MCF 10A (cell line): ENCODE results near the gene ZNF747. TPM values are rescaled to one million over a fixed set of nuclear protein-coding genes. Genes with fewer than 3 reads are reported as not detected.
"Not testable (repeated sequence)": the region's sequence is repeated elsewhere in the genome, so short reads cannot be mapped to it uniquely, and the experiment has no call there.

Experiments used
- BruUV-seq: library from RNA; stranded (reverse); fragments of 400-500 nt; replicated peaks from 2 replicates; lab custom pipeline; 2021; lab: Mats Ljungman, UMichigan
- CTCF ChIA-PET: fragments of 300-600 bp; sonication (Branson Sonifier 250); formaldehyde crosslinking; extraction: SDS; loops from one replicate; lab custom pipeline; 2021; ENCODE audit warnings: antibody characterized with exemption, inconsistent platforms; lab: Yijun Ruan, JAX
- POLR2A ChIA-PET: fragments of 300-600, 350-650 bp; sonication (Branson Sonifier 250); formaldehyde crosslinking; extraction: SDS; loops from one replicate; lab custom pipeline; 2020; ENCODE audit warnings: antibody characterized with exemption, inconsistent platforms; lab: Yijun Ruan, JAX
- DNase-seq: peaks from one replicate; pipeline ENCODE4 v3.0.0-alpha.2; 2018; ENCODE audit not compliant: unreplicated experiment
- H3K27ac Mint-ChIP-seq: one replicate; pipeline ENCODE4 v1.8.0; 2022; ENCODE audit warnings: mild to moderate bottlenecking, low read depth, mixed read lengths; ENCODE audit not compliant: unreplicated experiment
- H3K27me3 Mint-ChIP-seq: one replicate; pipeline ENCODE4 v1.8.0; 2022; ENCODE audit warnings: mixed read lengths; ENCODE audit not compliant: insufficient read depth, unreplicated experiment
- H3K36me3 Mint-ChIP-seq: one replicate; pipeline ENCODE4 v1.8.0; 2022; ENCODE audit warnings: mild to moderate bottlenecking, moderate library complexity, mixed read lengths; ENCODE audit not compliant: insufficient read depth, unreplicated experiment
- H3K4me1 Mint-ChIP-seq: one replicate; pipeline ENCODE4 v1.8.0; 2022; ENCODE audit warnings: mixed read lengths; ENCODE audit not compliant: insufficient read depth, unreplicated experiment
- H3K4me3 Mint-ChIP-seq: one replicate; pipeline ENCODE4 v1.8.0; 2022; ENCODE audit warnings: mild to moderate bottlenecking, moderate library complexity, mixed read lengths; ENCODE audit not compliant: unreplicated experiment
- H3K9me3 Mint-ChIP-seq: one replicate; pipeline ENCODE4 v1.8.0; 2022; ENCODE audit warnings: mixed read lengths; ENCODE audit not compliant: unreplicated experiment
- intact Hi-C: fragments of 100-400 bp; cut with micrococcal nuclease; formaldehyde crosslinking; loops from 2 replicates; pipeline ENCODE4 v1.14.1; 2022
- total RNA-seq: library from RNA; stranded (reverse); gene quantifications from 2 replicates; pipeline ENCODE4 v1.2.3, GENCODE V29; 2022
- TF ChIP-seq, protein P1 (sequence below): fragments of 200-600 bp; IDR thresholded peaks from one replicate; pipeline ENCODE4 v1.8.0; 2022; ENCODE audit warnings: antibody characterized with exemption, mild to moderate bottlenecking; ENCODE audit not compliant: unreplicated experiment

The ZNF747 gene
- total RNA-seq, 1 experiment from 2014 or later = 13.7 TPM

DNA sequence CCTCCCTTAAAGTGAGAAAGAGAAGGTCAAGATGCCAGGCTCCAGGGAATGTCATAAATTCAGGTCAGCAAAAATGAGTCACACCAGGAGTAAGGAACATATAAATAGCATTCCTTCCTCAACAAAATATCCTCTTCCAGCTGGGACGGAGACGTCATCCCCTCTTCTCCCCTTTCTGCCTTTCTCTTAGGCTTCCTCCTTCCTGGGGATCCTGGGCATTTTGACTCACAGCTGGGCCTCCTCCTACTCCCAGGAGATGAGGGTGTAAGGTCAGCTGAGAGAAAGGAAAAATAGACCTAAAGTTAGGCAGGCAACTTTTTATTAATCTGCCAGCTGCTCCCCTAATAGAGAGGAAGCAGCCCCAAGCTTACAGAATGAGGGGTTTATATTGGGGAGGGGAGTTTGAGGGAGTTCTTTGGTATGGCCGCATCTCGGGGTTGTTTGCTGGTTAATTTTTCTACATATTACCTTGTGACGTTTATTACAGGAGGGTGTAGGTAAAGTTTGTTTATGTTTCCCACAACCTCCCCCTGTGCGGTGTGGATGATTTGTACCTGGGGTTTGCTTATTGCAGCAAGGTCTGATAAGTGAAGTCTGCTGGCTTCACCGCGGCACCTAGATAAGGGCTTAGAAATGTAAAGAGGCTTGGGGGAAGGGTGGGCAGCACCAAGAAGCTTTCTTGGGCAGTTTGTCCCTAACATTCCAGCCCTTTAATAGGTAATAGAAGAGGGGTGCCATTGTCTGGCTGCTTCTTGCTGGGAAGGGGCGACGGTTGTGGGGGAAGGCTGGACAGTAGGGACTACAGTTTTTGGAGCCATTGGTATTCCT, 7.1 kb upstream of the ZNF747 start:
- ChIA-PET POLR2A (interaction anchor here (1.2 kb wide), 1 partner anchor 10 kb away, joined by 3 read pairs; no protein-coding TSS in a partner anchor), CTCF (interaction anchor here (0.7 to 1.7 kb wide), 2 partner anchors 87 to 93 kb away, joined by 3 to 7 read pairs; no protein-coding TSS in a partner anchor)
- peaks cover 10% of the 10 kb centered on the region for H3K36me3 Mint-ChIP-seq
- H3K27ac Mint-ChIP-seq = no peak overlapping the region
- H3K4me3 Mint-ChIP-seq = no peak overlapping the region
- H3K9me3 Mint-ChIP-seq = no peaks in the 10 kb centered on the region
- BruUV-seq = no TSS peak
- H3K4me1 Mint-ChIP-seq = no peaks in the 10 kb centered on the region
- TF ChIP-seq, protein P1, sequence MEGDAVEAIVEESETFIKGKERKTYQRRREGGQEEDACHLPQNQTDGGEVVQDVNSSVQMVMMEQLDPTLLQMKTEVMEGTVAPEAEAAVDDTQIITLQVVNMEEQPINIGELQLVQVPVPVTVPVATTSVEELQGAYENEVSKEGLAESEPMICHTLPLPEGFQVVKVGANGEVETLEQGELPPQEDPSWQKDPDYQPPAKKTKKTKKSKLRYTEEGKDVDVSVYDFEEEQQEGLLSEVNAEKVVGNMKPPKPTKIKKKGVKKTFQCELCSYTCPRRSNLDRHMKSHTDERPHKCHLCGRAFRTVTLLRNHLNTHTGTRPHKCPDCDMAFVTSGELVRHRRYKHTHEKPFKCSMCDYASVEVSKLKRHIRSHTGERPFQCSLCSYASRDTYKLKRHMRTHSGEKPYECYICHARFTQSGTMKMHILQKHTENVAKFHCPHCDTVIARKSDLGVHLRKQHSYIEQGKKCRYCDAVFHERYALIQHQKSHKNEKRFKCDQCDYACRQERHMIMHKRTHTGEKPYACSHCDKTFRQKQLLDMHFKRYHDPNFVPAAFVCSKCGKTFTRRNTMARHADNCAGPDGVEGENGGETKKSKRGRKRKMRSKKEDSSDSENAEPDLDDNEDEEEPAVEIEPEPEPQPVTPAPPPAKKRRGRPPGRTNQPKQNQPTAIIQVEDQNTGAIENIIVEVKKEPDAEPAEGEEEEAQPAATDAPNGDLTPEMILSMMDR = no peak
- intact Hi-C loops = no loop called here
- DNase-seq = peak; percentile 29
- H3K27me3 Mint-ChIP-seq = no peaks in the 10 kb centered on the region

DNA sequence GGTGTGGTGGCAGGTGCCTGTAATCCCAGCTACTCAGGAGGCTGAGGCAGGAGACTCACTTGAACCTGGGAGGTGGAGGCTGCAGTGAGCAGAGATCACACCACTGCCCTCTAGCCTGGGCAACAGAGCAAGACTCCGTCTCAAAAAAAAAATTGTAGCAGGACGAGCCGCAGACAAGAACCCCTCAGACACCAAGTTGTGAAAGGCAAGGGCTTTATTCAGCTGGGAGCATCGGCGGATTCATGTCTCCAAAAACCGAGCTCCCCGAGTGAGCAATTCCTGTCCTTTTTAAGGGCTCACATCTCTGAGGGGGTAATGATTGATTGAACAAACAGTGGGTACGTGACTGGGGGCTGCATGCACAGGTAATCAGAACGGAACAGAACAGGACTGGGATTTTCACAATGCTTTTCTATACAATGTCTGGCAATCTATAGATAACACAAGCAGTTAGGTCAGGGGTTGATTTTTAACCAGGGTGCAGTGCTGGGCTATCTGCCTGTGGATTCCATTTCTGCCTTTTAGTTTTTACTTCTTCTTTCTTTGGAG, 6.3 kb upstream of the ZNF747 start:
- H3K36me3 Mint-ChIP-seq = peaks cover 11% of the 10 kb centered on the region
- DNase-seq, intact Hi-C loops, H3K4me3 Mint-ChIP-seq, BruUV-seq, H3K27me3 Mint-ChIP-seq, H3K9me3 Mint-ChIP-seq, H3K27ac Mint-ChIP-seq, H3K4me1 Mint-ChIP-seq: not testable (repeated sequence)
- CTCF ChIA-PET = interaction anchor here (0.7 to 1.7 kb wide), 3 partner anchors 57 to 93 kb away, joined by 3 to 7 read pairs (median 4); no protein-coding TSS in a partner anchor
- POLR2A ChIA-PET = interaction anchor here (1.2 kb wide), 1 partner anchor 10 kb away, joined by 3 read pairs; no protein-coding TSS in a partner anchor

GRCh38 chr16:30539986-30540526, 5.4 kb upstream of the ZNF747 start:
- H3K27ac Mint-ChIP-seq, intact Hi-C loops, H3K9me3 Mint-ChIP-seq, DNase-seq, BruUV-seq, H3K4me3 Mint-ChIP-seq, H3K27me3 Mint-ChIP-seq, H3K4me1 Mint-ChIP-seq: not testable (repeated sequence)
- CTCF ChIA-PET = interaction anchor here (0.5 to 1.7 kb wide), 3 partner anchors 58 to 110 kb away, joined by 3 to 7 read pairs (median 4); partner anchors contain the start of gene DCTPP1
- POLR2A ChIA-PET = interaction anchor here (1.1 kb wide), 1 partner anchor 11 kb away, joined by 4 read pairs; no protein-coding TSS in a partner anchor
- H3K36me3 Mint-ChIP-seq = peaks cover 15% of the 10 kb centered on the region

- no peak overlapping the region for H3K27ac Mint-ChIP-seq
- no TSS peak for BruUV-seq
- ChIA-PET POLR2A (interaction anchor here (1.1 kb wide), 1 partner anchor 11 kb away, joined by 4 read pairs; no protein-coding TSS in a partner anchor), CTCF (interaction anchor here (0.6 to 1.7 kb wide), 2 partner anchors 78 to 90 kb away, joined by 3 to 7 read pairs; no protein-coding TSS in a partner anchor)
- no peak overlapping the region for H3K4me3 Mint-ChIP-seq
- intact Hi-C loops = no loop called here
- TF ChIP-seq, protein P1 = no peak
- H3K4me1 Mint-ChIP-seq = peaks cover 6% of the 10 kb centered on the region
- DNase-seq = no peak
- H3K9me3 Mint-ChIP-seq = no peaks in the 10 kb centered on the region
- H3K36me3 Mint-ChIP-seq = peaks cover 18% of the 10 kb centered on the region
- no peaks in the 10 kb centered on the region for H3K27me3 Mint-ChIP-seq
Measured at GRCh38 chr16:30539000-30539964, 4.6 kb upstream of the ZNF747 start.

GRCh38 chr16:30536391-30537024, 1.9 kb upstream of the ZNF747 start:
- CTCF ChIA-PET = interaction anchor here (0.7 to 3.4 kb wide), 12 partner anchors 7 to 494 kb away, joined by 3 to 28 read pairs (median 5); partner anchors contain the start of genes DCTPP1, ZNF764 and ZNF785
- H3K4me1 Mint-ChIP-seq, BruUV-seq, H3K27me3 Mint-ChIP-seq, DNase-seq, intact Hi-C loops, H3K9me3 Mint-ChIP-seq: not testable (repeated sequence)
- peak overlapping the region; percentile 91 for H3K4me3 Mint-ChIP-seq
- POLR2A ChIA-PET = interaction anchor here (0.8 to 3.5 kb wide), 10 partner anchors 10 to 166 kb away, joined by 3 to 104 read pairs (median 14); partner anchors contain the start of genes DCTPP1, TBC1D10B, ZNF688 and ZNF764
- H3K27ac Mint-ChIP-seq = peak overlapping the region; percentile 95
- H3K36me3 Mint-ChIP-seq = peaks cover 20% of the 10 kb centered on the region
